Stimulated activated naive CD8-positive, alpha-beta T cell treated with anti-CD3 and anti-CD28 coated beads, Interleukin-15, Interleukin-2, amounts not matched to agents 100 U/mL and 50 U/mL, for 24 hours (primary cell): ENCODE data around the gene EEA1.

Source experiments
- ATAC-seq: fragments of 150-1000 bp; cut with Tn5 transposase; one replicate; pipeline ENCODE4 v1.10.0; 2021
- DNase-seq: peaks from one replicate; pipeline ENCODE4 v3.0.0; 2021

EEA1 gene

DNA sequence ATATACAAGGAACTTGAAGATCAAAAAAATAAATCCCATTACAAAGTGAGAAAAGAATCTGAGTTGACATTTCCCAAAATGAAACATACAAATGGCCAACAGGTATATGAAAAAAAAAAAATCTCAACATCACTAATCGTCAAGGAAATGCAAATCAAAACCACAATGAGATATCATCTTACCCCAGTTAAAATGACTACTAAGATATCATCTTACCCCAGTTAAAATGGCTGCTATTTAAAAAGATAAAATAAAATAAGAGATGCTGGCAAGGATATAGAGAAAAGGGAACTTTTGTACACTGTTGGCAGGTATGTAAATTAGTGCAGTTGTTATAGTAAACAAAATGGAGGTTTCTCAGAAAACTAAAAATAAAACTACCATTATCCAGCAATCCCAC lies 181.9 kb downstream of the EEA1 start:
- DNase-seq (no peak), ATAC-seq (no peak)

DNA sequence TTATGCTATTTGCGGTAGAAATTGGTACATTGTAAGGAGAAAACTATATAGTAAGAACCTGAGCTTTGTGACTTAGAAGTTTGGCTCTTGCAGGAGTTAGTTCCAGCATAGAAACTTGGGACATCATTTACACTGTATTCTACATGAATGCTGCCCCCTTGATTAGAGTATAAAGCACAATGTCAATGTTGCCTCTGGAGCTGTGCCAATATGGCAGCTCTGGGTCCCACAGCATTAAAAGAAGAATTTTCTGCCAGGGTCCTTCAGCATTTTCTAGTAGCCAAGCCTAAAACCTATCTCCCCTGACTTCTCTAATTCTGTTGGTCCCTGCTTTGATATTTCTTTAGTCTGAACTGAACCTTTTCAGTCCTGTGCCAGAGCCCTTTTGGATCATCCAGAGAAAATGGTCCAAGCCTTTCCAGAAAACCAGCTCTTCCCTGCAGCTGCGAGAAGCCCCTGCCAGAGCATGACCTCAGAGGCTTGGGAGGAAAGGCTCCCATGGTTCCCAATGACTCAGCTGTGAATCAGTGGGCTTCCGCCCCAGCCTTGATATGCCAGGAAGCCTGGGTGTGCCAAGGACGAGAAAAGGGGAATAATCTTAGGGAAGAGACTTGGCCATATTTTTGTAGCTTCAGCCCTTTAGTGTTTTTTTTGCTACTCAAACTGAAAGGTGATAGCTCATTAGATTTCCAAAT lies 183.1 kb downstream of the EEA1 start:
- no peak for ATAC-seq
- DNase-seq = no peak

DNA sequence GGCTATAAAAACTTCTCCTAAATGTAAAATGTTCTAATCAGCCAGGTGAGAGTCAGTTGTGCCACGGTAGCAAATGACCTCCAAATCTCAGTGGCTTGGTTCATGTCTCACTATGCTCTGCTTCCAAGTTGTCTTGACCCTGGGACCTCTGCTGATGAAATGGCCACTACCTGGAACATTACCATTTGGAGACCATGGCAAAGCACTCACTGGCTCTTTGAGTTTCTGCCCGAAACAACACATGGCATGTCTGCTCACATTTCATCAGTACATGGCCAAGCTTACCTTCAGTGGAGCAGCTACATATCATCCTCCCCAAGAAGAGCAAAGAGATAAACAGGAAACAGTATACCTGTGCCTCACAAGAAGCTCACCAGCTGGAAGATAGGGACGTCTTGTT lies 186.1 kb downstream of the EEA1 start:
- ATAC-seq (no peak), DNase-seq (no peak)

DNA sequence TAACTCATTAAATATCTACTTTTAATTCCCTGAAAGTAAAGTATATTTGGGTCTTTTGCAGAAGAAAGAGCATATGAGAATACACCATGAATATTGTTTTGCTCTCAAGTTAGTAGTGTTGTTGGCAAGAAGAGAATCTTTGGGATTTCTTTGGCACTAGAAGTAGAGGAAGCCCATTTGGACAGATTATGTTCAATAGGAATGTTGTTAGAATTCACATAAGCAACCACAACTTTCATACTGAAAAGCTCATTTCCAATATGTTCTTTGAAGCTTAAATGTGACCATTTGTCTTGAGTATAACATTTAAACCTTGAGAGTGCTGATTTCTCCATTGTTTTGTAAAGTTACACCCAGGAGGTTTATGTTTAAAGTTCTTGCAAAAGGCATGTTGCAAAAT lies 188.7 kb downstream of the EEA1 start:
- DNase-seq (no peak), ATAC-seq (no peak)

DNA sequence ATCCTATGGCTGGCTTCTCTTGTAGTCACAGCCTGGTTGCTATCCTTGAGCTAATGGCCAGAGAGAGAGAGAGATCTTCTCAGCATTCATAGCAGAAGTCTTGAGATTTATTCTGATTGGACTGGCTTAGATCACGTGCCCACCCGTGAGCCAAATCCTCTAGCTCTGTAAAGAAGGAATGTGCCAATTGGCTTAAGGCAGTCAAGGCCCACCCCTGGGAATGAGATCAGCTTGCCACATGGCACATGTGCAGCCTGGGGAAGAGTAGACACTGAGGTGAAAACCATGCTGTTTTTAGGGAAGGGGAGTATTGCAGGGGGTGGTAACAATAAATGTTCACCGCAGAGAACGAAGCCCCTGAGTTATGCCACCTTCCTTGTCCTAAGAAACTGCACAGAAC lies 190.0 kb downstream of the EEA1 start:
- no peak for ATAC-seq
- no peak for DNase-seq

DNA sequence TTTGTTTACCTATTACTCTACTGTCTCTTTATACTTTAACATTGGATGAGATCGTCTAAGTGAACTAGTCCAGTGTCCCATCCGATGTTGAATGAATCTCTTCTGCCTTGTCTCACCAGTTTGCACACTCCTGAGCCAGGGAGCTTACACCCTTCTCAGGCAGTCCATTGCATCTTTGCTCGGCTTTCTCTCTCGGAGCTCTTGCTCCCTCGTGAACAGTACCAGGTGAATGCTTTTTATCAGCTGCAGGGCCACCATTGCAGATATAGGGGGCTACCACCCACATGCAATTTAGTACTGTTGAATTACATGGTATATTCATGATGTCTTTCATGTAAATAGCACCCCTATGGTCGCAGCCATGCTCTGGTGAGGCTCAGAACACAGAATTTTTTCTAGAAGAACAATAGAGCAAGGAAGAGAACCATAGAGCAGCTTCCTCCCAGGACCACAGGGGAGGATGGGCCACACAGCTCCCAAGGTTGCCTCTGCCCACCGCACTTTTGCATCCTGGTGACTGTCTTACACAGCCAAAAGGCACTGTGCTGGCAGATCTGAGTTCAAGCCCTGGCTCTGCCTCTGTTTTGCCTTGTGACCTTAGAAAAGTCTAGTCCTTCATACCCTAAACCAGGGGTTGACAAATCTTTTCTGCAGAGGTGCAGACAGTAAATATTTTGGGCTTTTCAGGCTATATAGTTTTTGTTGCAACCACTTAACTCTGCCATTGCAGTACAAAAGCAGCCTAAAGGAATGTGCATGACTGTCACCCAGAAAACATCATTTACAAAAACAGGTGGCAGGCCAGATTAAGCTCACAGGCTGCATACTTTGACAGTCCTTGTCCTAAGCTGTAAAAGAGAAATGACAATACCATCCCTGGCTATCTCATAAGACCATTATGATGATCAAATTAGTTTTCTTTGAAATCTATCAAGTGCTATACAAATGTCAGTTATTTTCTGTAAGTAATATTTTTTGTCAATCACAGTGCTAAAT lies 190.9 kb downstream of the EEA1 start:
- ATAC-seq = no peak
- no peak for DNase-seq

DNA sequence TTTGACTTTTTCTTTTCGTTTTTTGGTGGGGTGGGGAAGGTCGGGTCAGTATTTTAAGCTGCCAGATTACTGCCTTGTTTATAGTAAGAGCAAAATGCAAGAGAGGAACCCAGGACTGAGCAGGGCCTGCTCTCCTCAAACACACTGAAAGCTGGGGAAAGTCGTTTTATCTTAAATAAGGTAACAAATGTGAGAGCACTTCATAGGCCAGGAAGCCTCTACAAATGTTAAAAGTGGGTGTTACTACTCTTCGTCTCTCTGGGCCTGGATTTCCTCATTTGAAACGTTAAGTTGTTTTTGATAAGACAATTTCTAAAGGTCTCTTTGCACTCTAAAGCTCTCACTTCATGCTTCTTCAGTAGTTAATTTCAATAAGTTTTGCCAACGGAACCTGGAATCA lies 192.5 kb downstream of the EEA1 start:
- DNase-seq (no peak), ATAC-seq (no peak)

DNA sequence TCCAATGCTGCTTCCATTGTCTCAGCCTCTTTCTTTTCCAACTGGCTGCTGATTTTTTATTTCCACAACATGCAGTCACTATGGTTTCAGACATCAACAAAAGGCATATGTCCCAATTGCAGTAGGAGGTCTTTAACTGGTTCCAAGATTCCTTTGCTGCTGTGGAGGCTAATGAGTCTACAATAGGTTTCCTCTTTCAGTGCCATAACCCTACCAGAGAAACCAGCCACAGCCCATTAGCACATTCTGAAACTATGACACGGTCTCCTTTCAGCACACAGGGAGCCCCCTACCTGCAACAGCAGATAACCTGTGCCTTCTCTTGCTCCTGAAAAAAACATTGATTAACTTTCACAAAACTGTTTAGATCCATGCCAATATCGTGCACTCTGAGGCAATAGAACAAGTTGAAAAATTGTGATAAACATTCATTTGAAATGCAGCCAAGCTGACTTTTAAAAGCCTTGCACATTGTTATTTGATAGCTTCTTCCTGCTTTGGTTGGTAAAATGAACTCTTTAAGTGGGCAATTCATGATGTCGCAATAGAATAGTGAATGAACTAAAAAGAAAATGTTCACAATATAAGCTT lies 193.9 kb downstream of the EEA1 start:
- no peak for DNase-seq
- ATAC-seq = no peak

DNA sequence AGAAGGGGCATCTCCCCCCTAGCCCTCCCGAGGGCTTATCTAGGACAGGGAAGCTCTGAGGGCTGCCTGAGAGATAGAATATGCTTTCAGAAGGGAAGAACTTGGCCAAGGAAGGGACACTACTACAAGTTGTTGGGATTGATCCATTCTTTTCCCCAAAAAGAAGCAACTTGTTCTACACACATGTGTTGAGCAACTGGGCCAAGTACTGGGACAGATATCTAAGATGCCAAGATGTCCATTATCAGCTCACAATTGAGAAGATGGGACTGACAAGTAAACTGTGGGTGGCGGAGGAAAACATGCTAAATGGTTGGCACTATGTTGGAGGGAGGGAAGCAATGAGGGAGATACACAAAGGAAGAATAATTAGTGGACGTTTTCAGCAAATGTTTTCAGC lies 195.4 kb downstream of the EEA1 start:
- ATAC-seq (no peak), DNase-seq (no peak)

DNA sequence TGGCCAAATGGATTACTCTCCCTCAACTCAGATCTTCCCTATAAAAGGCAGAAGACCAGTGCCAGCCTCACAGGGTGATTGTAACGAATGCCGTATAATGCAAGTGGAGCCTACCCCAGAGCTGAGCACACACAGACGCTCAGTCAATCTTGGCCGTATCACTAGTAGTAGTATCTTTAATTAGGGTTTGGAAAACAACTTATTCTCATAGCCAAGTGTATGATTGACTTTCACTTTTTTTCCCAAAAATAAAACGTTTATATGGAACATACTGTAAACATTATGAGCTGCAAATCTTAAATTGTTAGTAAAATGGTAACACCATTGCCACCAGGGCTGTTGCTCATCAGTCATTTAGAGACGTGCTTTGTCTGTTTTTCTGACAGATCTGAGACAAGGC lies 195.9 kb downstream of the EEA1 start:
- ATAC-seq (no peak), DNase-seq (no peak)

DNA sequence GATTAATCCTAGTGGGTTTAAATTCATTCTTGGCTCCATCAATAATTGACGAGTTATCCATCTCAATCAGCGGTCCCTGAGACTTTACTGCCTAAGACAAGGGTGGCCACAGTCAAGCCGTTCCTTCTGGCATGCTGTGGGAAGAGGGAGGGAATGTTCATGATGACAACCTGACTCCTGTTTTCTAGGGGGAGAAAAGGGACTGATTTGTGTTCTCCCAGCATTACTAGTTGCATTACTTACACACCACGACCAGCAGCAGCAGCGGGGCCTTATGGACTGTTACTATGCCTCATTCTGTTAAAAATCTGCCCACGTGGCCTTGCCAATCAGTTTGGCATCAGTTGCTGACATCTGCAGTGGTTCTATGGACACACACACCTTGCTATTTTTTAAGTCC lies 196.4 kb downstream of the EEA1 start:
- DNase-seq (no peak), ATAC-seq (no peak)

DNA sequence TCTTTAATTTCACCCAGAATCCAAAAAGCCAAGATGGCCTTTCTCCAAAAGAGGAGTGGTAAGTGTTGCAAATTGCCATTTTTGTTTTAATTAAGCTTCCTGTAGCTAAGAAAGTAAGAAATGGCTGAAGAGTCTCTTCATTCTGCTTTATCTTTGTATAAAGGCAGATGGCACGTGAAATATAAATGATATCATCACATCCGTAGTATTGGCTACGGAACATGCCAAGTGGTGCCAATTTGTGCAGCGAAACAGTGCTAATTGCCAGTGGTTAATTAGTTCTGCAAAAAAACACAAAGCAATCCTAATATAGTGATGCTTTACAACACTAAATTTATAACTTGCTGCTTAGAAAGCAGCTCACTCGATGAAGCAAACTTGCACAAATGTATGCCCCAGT lies 196.9 kb downstream of the EEA1 start:
- no peak for DNase-seq
- no peak for ATAC-seq

DNA sequence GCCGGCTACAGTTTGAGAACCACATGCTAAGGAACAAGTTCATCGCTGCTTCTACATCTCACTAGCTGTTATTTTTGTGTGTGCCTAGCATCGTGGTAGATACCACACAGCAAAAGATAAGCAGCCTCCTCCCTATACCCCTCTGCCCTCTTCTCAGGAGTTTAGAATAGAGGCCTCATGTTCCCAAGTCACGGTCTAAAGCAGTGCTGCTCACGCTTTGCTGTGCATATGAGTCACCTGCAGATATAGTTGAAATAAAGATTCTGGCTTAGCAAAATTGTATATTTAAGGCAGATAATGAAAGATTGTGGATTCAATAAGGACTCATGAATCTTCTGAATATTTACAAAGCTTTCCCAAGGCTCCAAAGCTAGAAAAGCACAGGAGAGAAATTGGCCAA lies 198.3 kb downstream of the EEA1 start:
- DNase-seq = no peak
- ATAC-seq = no peak

DNA sequence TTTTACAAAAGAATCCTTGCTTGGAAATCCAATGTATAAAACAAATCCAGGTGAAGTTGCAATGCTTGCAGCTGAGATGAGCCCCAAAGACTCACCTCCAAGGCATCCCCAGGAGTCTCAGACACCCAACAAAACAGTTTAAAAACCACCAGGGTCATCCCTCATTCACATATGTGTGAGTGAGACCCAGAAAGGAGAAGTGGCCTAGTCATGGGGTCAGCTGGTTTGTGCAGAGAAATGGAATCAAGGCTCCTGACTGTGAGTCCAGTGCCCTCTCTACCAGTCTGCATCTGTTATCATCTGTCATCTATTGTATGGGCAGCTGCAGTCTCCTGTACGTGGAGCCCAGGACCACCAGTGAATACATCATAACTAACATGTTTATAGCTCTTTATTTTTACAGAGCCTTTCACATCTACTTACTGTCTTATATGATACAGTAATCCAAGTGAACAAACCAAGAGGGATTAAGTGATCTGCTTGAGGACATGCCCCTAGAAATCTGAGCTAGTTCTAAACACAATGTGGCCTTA lies 199.3 kb downstream of the EEA1 start:
- DNase-seq = no peak
- ATAC-seq = no peak

DNA sequence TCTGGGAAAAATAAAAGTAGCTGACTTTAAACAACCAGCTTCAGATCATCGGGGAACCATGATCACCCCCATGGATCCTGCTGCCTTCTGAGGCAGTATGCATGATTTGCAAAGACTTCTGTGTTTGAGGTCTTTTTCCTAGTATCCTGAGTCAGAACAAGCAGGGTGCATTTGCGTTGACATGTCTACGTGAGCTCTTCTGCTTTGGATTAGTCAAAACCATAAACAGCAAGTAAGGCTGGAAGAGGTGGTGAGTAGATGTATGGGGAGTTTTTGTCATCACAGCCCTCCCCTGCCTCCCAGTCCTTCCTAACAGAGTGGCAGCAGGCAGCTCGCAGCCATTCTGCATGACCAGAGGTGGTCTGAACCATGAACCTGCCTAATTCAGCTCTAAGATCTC lies 202.2 kb downstream of the EEA1 start:
- ATAC-seq (no peak), DNase-seq (no peak)

DNA sequence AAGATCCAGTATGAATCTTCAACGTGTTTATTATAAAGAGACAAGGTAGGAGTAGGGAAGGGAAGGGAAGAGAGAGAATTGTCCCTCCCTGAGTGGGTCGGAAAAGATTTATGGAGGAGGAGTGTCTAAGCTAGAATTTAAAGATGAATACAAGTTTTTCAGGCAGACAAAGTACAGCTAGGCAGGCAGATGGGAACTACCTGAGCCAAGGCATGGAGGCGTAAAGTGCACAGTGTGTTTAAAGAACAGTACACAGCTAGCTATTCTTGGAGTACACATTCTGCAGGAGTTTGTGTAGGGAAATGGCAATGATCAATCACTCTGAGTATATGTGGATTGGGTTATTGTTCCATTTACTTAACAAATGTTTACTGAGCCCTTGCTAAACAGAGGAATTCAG lies 206.2 kb downstream of the EEA1 start:
- DNase-seq (no peak), ATAC-seq (no peak)

DNA sequence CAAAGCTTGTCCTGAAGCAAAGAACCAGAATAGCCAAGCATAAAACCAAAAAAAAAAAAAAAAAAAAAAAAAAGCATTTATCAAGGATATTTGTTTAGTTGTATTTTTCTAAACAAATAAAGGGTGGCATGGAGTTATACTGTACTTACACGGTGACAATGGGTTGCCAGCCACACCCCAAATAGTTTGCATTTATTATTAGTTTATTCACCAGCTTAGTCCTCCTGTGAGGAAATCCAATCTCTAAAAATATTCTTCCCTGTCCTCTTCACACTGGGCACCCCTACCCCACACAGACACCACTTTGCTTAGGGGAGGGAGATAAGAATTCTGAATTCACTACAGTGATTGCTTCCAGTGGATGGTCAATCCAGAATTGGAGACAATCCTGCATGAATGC lies 207.4 kb downstream of the EEA1 start:
- ATAC-seq (no peak), DNase-seq (no peak)

DNA sequence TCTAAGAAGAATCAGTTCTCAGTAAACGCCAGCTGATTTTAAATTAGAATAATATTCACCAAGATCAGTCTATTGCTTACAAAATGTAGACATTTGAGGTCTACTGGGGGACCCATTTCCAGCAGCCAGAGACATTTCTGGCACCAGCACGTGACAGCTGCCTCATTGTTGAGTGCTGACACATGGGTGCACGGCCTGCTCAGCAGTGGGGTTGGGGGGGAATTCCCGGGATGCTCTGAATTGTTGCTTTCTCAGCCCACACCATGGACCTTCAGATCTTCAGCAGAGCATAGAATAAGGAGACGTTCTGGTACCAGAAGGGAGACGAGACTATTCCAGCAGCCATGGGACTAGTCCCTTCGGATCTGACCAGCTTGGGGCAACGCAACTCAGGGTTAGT lies 208.0 kb downstream of the EEA1 start:
- no peak for DNase-seq
- no peak for ATAC-seq
